Mammary epithelial cell (primary cell): ENCODE data around the gene ARHGEF28.

Experiments used
- CTCF ChIP-seq, 2 donors: IDR thresholded peaks in 1 of 2; conservative IDR thresholded peaks in 1 of 2; 2 replicates each; pipeline ENCODE4 v1.5.1; 2011 to 2012; ENCODE audit warnings: inconsistent platforms in 2 of 2, low read length in 2 of 2, mild to moderate bottlenecking in 2 of 2, control low read depth in 1 of 2, low read depth in 1 of 2; ENCODE audit not compliant: insufficient read depth in 1 of 2; ENCODE audit errors: extremely low read depth in 1 of 2
- EZH2 ChIP-seq: IDR thresholded peaks from 2 replicates; pipeline ENCODE4 v1.6.1; 2012; ENCODE audit warnings: low read length, inconsistent platforms, borderline replicate concordance

GRCh38 chr5:73917433-73917832 lies 291.4 kb downstream of the ARHGEF28 start:
- TF ChIP-seq EZH2 (no peak), CTCF (conservative IDR thresholded peaks at IDR 0.05 in 1 of 2, IDR thresholded peaks at IDR 0.05 in 1 of 2; ENCODE audit: extremely low read depth in 1 of 2, insufficient read depth in 1 of 2, low read depth in 1 of 2, low read length in 2 of 2) (no peak)
